ENCODE results near the gene NOL9. TPM values are rescaled to one million over a fixed set of nuclear protein-coding genes. Genes with fewer than 3 reads are reported as not detected.

Gene NOL9
- total RNA-seq, 2 experiments from 2014 or later = 52.3 to 54.1 TPM

- Mint-ChIP-seq H3K27ac (no peak overlapping the region), H3K4me1 (ENCODE audit: low read depth) (peaks cover 17% of the 10 kb centered on the region)
These were observed 55.0 kb downstream of the NOL9 start for GRCh38 chr1:6499296-6499695.

GRCh38 chr1:6498576-6499111 lies 55.7 kb downstream of the NOL9 start:
- Histone ChIP-seq H3K4me1 (ENCODE audit: insufficient read depth, low read length) (peaks cover 32% of the 10 kb centered on the region), H3K27ac (ENCODE audit: low read depth in 1 of 2, low read length in 2 of 2) (no peak overlapping the region), H3K27me3 (ENCODE audit: control insufficient read depth in 1 of 2, insufficient read depth in 2 of 2, low read length in 2 of 2) (no peaks in the 10 kb centered on the region), H3K36me3 (ENCODE audit: insufficient read depth, low read length) (no peaks in the 10 kb centered on the region), H3K4me3 (ENCODE audit: low read length) (no peak overlapping the region), H3K9me3 (ENCODE audit: control insufficient read depth in 1 of 2, insufficient read depth in 1 of 2, low read length in 2 of 2) (no peaks in the 10 kb centered on the region)
- Mint-ChIP-seq H3K9me3 (no peaks in the 10 kb centered on the region), H3K27ac (no peak overlapping the region), H3K36me3 (ENCODE audit: low read depth) (no peaks in the 10 kb centered on the region), H3K27me3 (peaks cover 10% of the 10 kb centered on the region), H3K4me3 (no peak overlapping the region), H3K4me1 (ENCODE audit: low read depth) (peaks cover 17% of the 10 kb centered on the region)
- DNase-seq (no peak), ATAC-seq (ENCODE audit: poor library complexity) (no peak)
- TF ChIP-seq CTCF (IDR thresholded peaks at IDR 0.05) = no peak
- intact Hi-C loops (cut with DNase I, micrococcal nuclease) = no loop called here
- CTCF ChIA-PET = interaction anchor here (1.1 to 1.3 kb wide), 2 partner anchors 13 to 56 kb away, joined by 3 read pairs; partner anchors contain the start of genes NOL9 and TAS1R1
- POLR2A ChIA-PET = no interaction called here

More at GRCh38 chr1:6499296-6499695, 55.0 kb downstream of the NOL9 start:
- no peak overlapping the region for H3K4me3 ChIP-seq (ENCODE audit: low read length)
- Mint-ChIP-seq H3K9me3 (no peaks in the 10 kb centered on the region), H3K4me3 (peak overlapping the region; percentile 55), H3K36me3 (ENCODE audit: low read depth) (no peaks in the 10 kb centered on the region), H3K27me3 (peaks cover 10% of the 10 kb centered on the region)
- DNase-seq = no peak
- CTCF ChIA-PET = no interaction called here
- POLR2A ChIA-PET = no interaction called here
- intact Hi-C loops (cut with DNase I, micrococcal nuclease) = no loop called here
- no peak for TF ChIP-seq CTCF (IDR thresholded peaks at IDR 0.05)
- H3K9me3 ChIP-seq (ENCODE audit: control insufficient read depth in 1 of 2, insufficient read depth in 1 of 2, low read length in 2 of 2) = no peaks in the 10 kb centered on the region
- no peaks in the 10 kb centered on the region for H3K27me3 ChIP-seq (ENCODE audit: control insufficient read depth in 1 of 2, insufficient read depth in 2 of 2, low read length in 2 of 2)
- no peak for ATAC-seq (ENCODE audit: poor library complexity)
- no peaks in the 10 kb centered on the region for H3K36me3 ChIP-seq (ENCODE audit: insufficient read depth, low read length)
- no peak overlapping the region for H3K27ac ChIP-seq (ENCODE audit: low read depth in 1 of 2, low read length in 2 of 2)
- peaks cover 32% of the 10 kb centered on the region for H3K4me1 ChIP-seq (ENCODE audit: insufficient read depth, low read length)

GRCh38 chr1:6497867-6498575 lies 56.3 kb downstream of the NOL9 start:
- ChIA-PET CTCF (interaction anchor here (1.1 to 1.3 kb wide), 2 partner anchors 12 to 56 kb away, joined by 3 read pairs; partner anchors contain the start of genes NOL9 and TAS1R1), POLR2A (interaction anchor here (0.7 kb wide), 1 partner anchor 47 kb away, joined by 3 read pairs; no protein-coding TSS in a partner anchor)
- ATAC-seq (ENCODE audit: poor library complexity) (no peak), DNase-seq (no peak)
- Mint-ChIP-seq H3K4me3 (peak overlapping the region; percentile 84), H3K4me1 (ENCODE audit: low read depth) (peaks cover 22% of the 10 kb centered on the region), H3K36me3 (ENCODE audit: low read depth) (no peaks in the 10 kb centered on the region), H3K27me3 (peaks cover 10% of the 10 kb centered on the region), H3K9me3 (no peaks in the 10 kb centered on the region), H3K27ac (no peak overlapping the region)
- Histone ChIP-seq H3K36me3 (ENCODE audit: insufficient read depth, low read length) (no peaks in the 10 kb centered on the region), H3K27me3 (ENCODE audit: control insufficient read depth in 1 of 2, insufficient read depth in 2 of 2, low read length in 2 of 2) (no peaks in the 10 kb centered on the region), H3K9me3 (ENCODE audit: control insufficient read depth in 1 of 2, insufficient read depth in 1 of 2, low read length in 2 of 2) (no peaks in the 10 kb centered on the region), H3K27ac (ENCODE audit: low read depth in 1 of 2, low read length in 2 of 2) (no peak overlapping the region), H3K4me1 (ENCODE audit: insufficient read depth, low read length) (peaks cover 37% of the 10 kb centered on the region), H3K4me3 (ENCODE audit: low read length) (peak overlapping the region; percentile 75)
- TF ChIP-seq CTCF (IDR thresholded peaks at IDR 0.05) = no peak
- intact Hi-C loops (cut with DNase I, micrococcal nuclease) = no loop called here
